Panc1 (cell line): ENCODE results near the gene CADM4. TPM values are rescaled to one million over a fixed set of nuclear protein-coding genes. Genes with fewer than 3 reads are reported as not detected.

Experiments used
- ATAC-seq: fragments of 200-7000 bp; cut with Tn5 transposase; 2 replicates; pipeline ENCODE4 v1.9.1; 2020; ENCODE audit warnings: mild to moderate bottlenecking, moderate library complexity
- BruUV-seq: library from RNA; stranded (reverse); fragments of 400-500 nt; replicated peaks from 2 replicates; lab custom pipeline; 2021; lab: Mats Ljungman, UMichigan
- CTCF ChIA-PET: fragments of 300-600 bp; sonication (Branson Sonifier 250); formaldehyde crosslinking; loops from one replicate; lab custom pipeline; 2022; ENCODE audit warnings: antibody characterized with exemption; lab: Charles Lee
- POLR2A ChIA-PET: fragments of 300-600 bp; sonication (Branson Sonifier 250); formaldehyde crosslinking; loops from one replicate; lab custom pipeline; 2022; ENCODE audit warnings: antibody characterized with exemption; lab: Charles Lee
- DNase-seq: peaks from one replicate; pipeline ENCODE4 v3.0.0-alpha.2; 2010; ENCODE audit warnings: low read depth, low spot score
- H3K27ac ChIP-seq: 2 replicates; pipeline ENCODE4 v1.5.1; 2011; ENCODE audit warnings: mild to moderate bottlenecking, low read length, inconsistent platforms
- H3K27me3 ChIP-seq: fragments of 200-500 bp; sonication (Bioruptor generic); 2 replicates; pipeline ENCODE4 v1.6.0; 2014; ENCODE audit warnings: low read length, inconsistent platforms; ENCODE audit not compliant: control insufficient read depth, insufficient read depth
- H3K36me3 ChIP-seq: fragments of 200-500 bp; sonication (Bioruptor generic); 2 replicates; pipeline ENCODE4 v1.5.1; 2014; ENCODE audit warnings: inconsistent platforms, mild to moderate bottlenecking, low read length, moderate library complexity; ENCODE audit not compliant: control insufficient read depth, insufficient read depth
- H3K4me1 ChIP-seq: 2 replicates; pipeline ENCODE4 v1.5.1; 2011; ENCODE audit warnings: inconsistent platforms, mild to moderate bottlenecking, low read length, moderate library complexity; ENCODE audit not compliant: control insufficient read depth, insufficient read depth
- H3K4me3 ChIP-seq, 2 experiments: 2 replicates each; pipeline ENCODE4 v1.5.1; 2011 to 2012; ENCODE audit warnings: low read depth in 2 of 2, low read length in 2 of 2, mild to moderate bottlenecking in 2 of 2, inconsistent platforms in 1 of 2, moderate library complexity in 1 of 2
- H3K9me3 ChIP-seq: fragments of 200-500 bp; sonication (Bioruptor generic); 2 replicates; pipeline ENCODE4 v1.5.1; 2014; ENCODE audit warnings: low read depth, mild to moderate bottlenecking, inconsistent platforms, low read length, moderate library complexity; ENCODE audit not compliant: control insufficient read depth, insufficient read depth
- CTCF ChIP-seq: fragments of 450-650 bp; IDR thresholded peaks from 2 replicates; pipeline ENCODE4 v1.5.1; 2017; ENCODE audit warnings: mild to moderate bottlenecking
- POLR2AphosphoS5 ChIP-seq: IDR thresholded peaks from 2 replicates; pipeline ENCODE4 v1.6.1; 2012; ENCODE audit warnings: mild to moderate bottlenecking, low read depth, low read length, moderate library complexity
- REST ChIP-seq, 2 experiments: IDR thresholded peaks; 2 replicates each; pipeline ENCODE4 v1.6.1; 2011 to 2012; ENCODE audit warnings: low read depth in 2 of 2, control low read depth in 1 of 2, low read length in 1 of 2, mild to moderate bottlenecking in 1 of 2, moderate library complexity in 1 of 2; ENCODE audit not compliant: insufficient read depth in 1 of 2
- SIN3A ChIP-seq: IDR thresholded peaks from 2 replicates; pipeline ENCODE4 v1.6.1; 2012; ENCODE audit warnings: low read depth, mild to moderate bottlenecking, low read length, moderate library complexity, borderline replicate concordance; ENCODE audit not compliant: insufficient read depth
- TCF7L2 ChIP-seq: IDR thresholded peaks from 2 replicates; pipeline ENCODE4 v1.6.1; 2011; ENCODE audit warnings: mild to moderate bottlenecking, low read depth, low read length, inconsistent platforms
- in situ Hi-C: cut with HindIII; loops from 2 replicates; pipeline ENCODE4 v1.10.0; 2016; ENCODE audit warnings: low sequenced_read_pairs, low pct_unique_long_range_greater_than_20kb
- intact Hi-C: fragments of 100-400 bp; cut with micrococcal nuclease; formaldehyde crosslinking; loops from one replicate; pipeline ENCODE4 v1.10.0; 2022; ENCODE audit not compliant: unreplicated experiment
- total RNA-seq: library from RNA; stranded (reverse); gene quantifications from one replicate; pipeline ENCODE4 v1.2.1, GENCODE V29; 2021; ENCODE audit not compliant: unreplicated experiment

The CADM4 gene
- total RNA-seq, 1 experiment from 2014 or later: 2.7 TPM

- CTCF ChIA-PET: no interaction called here
- no TSS peak for BruUV-seq
- Histone ChIP-seq H3K36me3 (peaks cover 6% of the 10 kb centered on the region; the same call in 1 of the 2 replicates), H3K4me1 (peaks cover 7% of the 10 kb centered on the region; the same call in 1 of the 2 replicates), H3K4me3 (no peak overlapping the region), H3K9me3 (no peaks in the 10 kb centered on the region), H3K27me3 (no peaks in the 10 kb centered on the region), H3K27ac (no peak overlapping the region)
- in situ Hi-C loops: no loop called here
- POLR2A ChIA-PET: interaction anchor here (0.6 kb wide), 1 partner anchor 40 kb away, joined by 3 read pairs; no protein-coding TSS in a partner anchor
- intact Hi-C loops: no loop called here
- no peak for TF ChIP-seq SIN3A
- TF ChIP-seq REST (IDR thresholded peaks at IDR 0.05; ENCODE audit: insufficient read depth in 1 of 2, low read depth in 2 of 2, low read length in 1 of 2): no peak
- no peak for TF ChIP-seq POLR2AphosphoS5
- TF ChIP-seq TCF7L2: no peak
- TF ChIP-seq CTCF: no peak
- no peak for DNase-seq
- no peak for ATAC-seq
Measured at GRCh38 chr19:43598445-43599240, 41.0 kb downstream of the CADM4 start.

- H3K27me3 ChIP-seq: no peaks in the 10 kb centered on the region
- no peak for ATAC-seq
- H3K4me3 ChIP-seq: peak overlapping the region; percentile 82 to 95; a peak in 3 of 4 replicates
- BruUV-seq: no TSS peak
- ChIA-PET POLR2A (interaction anchor here (0.6 kb wide), 1 partner anchor 85 kb away, joined by 5 read pairs; no protein-coding TSS in a partner anchor), CTCF (no interaction called here)
- H3K27ac ChIP-seq: no peak overlapping the region
- H3K4me1 ChIP-seq: peaks cover 7% of the 10 kb centered on the region; the same call in 1 of the 2 replicates
- TF ChIP-seq TCF7L2 (no peak), POLR2AphosphoS5 (no peak), SIN3A (no peak), CTCF (no peak), REST (IDR thresholded peaks at IDR 0.05; ENCODE audit: insufficient read depth in 1 of 2, low read depth in 2 of 2, low read length in 1 of 2) (no peak)
- in situ Hi-C loops (no loop called here), intact Hi-C loops (no loop called here)
- peaks cover 6% of the 10 kb centered on the region; the same call in 1 of the 2 replicates for H3K36me3 ChIP-seq
- no peak for DNase-seq
- no peaks in the 10 kb centered on the region for H3K9me3 ChIP-seq
Measured at GRCh38 chr19:43597876-43598275, 41.8 kb downstream of the CADM4 start.
